ENCODE results near the gene PTPN2.

- TF ChIP-seq CTCF (IDR thresholded peaks at IDR 0.05; ENCODE audit: insufficient read depth, low read length) (no peak), POLR2AphosphoS5 (IDR thresholded peaks at IDR 0.05; ENCODE audit: low read depth) (no peak), REST (IDR thresholded peaks at IDR 0.05; ENCODE audit: insufficient replicate concordance, low read depth) (no peak), SPI1 (IDR thresholded peaks at IDR 0.05; ENCODE audit: borderline replicate concordance, low read depth) (peak; percentile 82)
Measured at GRCh38 chr18:12884406-12885323, 628 bp upstream of the PTPN2 start.
